Activated CD8-positive, alpha-beta T cell treated with anti-CD3 and anti-CD28 coated beads, Interleukin-2, amount 10 ng/mL, durations not matched to agents 7 days and 5 days (primary cell): ENCODE measurements around the gene FCHSD2. TPM values are rescaled to one million over a fixed set of nuclear protein-coding genes. Genes with fewer than 3 reads are reported as not detected.
A peak's percentile ranks its signal among the peaks of the same experiment; 100 is the strongest.
"Not testable (repeated sequence)": the region's sequence is repeated elsewhere in the genome, so short reads cannot be mapped to it uniquely, and the experiment has no call there.

Source experiments
- ATAC-seq: fragments of 150-1000 bp; cut with Tn5 transposase; one replicate; pipeline ENCODE4 v1.10.0; 2021; ENCODE audit warnings: moderate library complexity
- CTCF ChIA-PET: fragments of 350-600 bp; sonication (Branson Sonifier 250); formaldehyde crosslinking; loops from one replicate; lab custom pipeline; 2021; ENCODE audit warnings: antibody characterized with exemption; lab: Charles Lee
- POLR2A ChIA-PET: fragments of 350-600 bp; sonication (Branson Sonifier 250); formaldehyde crosslinking; loops from one replicate; lab custom pipeline; 2021; ENCODE audit warnings: antibody characterized with exemption; lab: Charles Lee
- DNase-seq: peaks from one replicate; pipeline ENCODE4 v3.0.0-alpha.2; 2020
- H3K27ac Mint-ChIP-seq: one replicate; pipeline ENCODE4 v1.8.0; 2021; ENCODE audit warnings: mild to moderate bottlenecking, mixed read lengths
- H3K27me3 Mint-ChIP-seq: one replicate; pipeline ENCODE4 v1.8.0; 2021; ENCODE audit warnings: low read depth, mixed read lengths
- H3K36me3 Mint-ChIP-seq: one replicate; pipeline ENCODE4 v1.8.0; 2021; ENCODE audit warnings: low read depth, mixed read lengths
- H3K4me1 Mint-ChIP-seq: one replicate; pipeline ENCODE4 v1.8.0; 2021; ENCODE audit warnings: low read depth, mixed read lengths
- H3K4me3 Mint-ChIP-seq: one replicate; pipeline ENCODE4 v1.8.0; 2021; ENCODE audit warnings: mild to moderate bottlenecking, mixed read lengths
- H3K9me3 Mint-ChIP-seq: one replicate; pipeline ENCODE4 v1.8.0; 2022; ENCODE audit warnings: mixed read lengths; ENCODE audit not compliant: insufficient read depth
- total RNA-seq, 2 experiments: library from RNA; stranded (reverse); gene quantifications; one replicate each; pipeline ENCODE4 v1.2.3, GENCODE V29; 2021

FCHSD2 gene
- total RNA-seq, 2 experiments from 2014 or later = 49.6 to 51.8 TPM

- ATAC-seq (no peak), DNase-seq (no peak)
- Mint-ChIP-seq H3K27me3 (no peaks in the 10 kb centered on the region), H3K9me3 (no peaks in the 10 kb centered on the region), H3K4me1 (peaks cover 39% of the 10 kb centered on the region), H3K4me3 (no peak overlapping the region), H3K36me3 (peaks cover 62% of the 10 kb centered on the region), H3K27ac (peak overlapping the region; percentile 7)
- ChIA-PET CTCF (interaction anchor here (0.6 to 1.4 kb wide), 3 partner anchors 11 to 100 kb away, joined by 3 to 5 read pairs (median 4); no protein-coding TSS in a partner anchor), POLR2A (no interaction called here)
Measured at GRCh38 chr11:72818971-72819370, 323.1 kb downstream of the FCHSD2 start.

GRCh38 chr11:72817966-72818365 lies 324.2 kb downstream of the FCHSD2 start:
- H3K27me3 Mint-ChIP-seq = no peaks in the 10 kb centered on the region
- CTCF ChIA-PET = interaction anchor here (1.4 kb wide), 1 partner anchor 12 kb away, joined by 4 read pairs; no protein-coding TSS in a partner anchor
- ATAC-seq (no peak), DNase-seq (no peak)
- H3K36me3 Mint-ChIP-seq = peaks cover 62% of the 10 kb centered on the region
- H3K9me3 Mint-ChIP-seq = no peaks in the 10 kb centered on the region
- no peak overlapping the region for H3K27ac Mint-ChIP-seq
- H3K4me1 Mint-ChIP-seq = peaks cover 37% of the 10 kb centered on the region
- H3K4me3 Mint-ChIP-seq = no peak overlapping the region
- POLR2A ChIA-PET = no interaction called here

GRCh38 chr11:72816404-72816990 lies 325.6 kb downstream of the FCHSD2 start:
- Mint-ChIP-seq H3K27ac (peak overlapping the region; percentile 99), H3K4me3 (peak overlapping the region; percentile 100), H3K27me3 (no peaks in the 10 kb centered on the region), H3K9me3 (no peaks in the 10 kb centered on the region), H3K36me3 (peaks cover 73% of the 10 kb centered on the region), H3K4me1 (peaks cover 44% of the 10 kb centered on the region)
- ChIA-PET CTCF (interaction anchor here (1.1 to 6.6 kb wide), 8 partner anchors 11 to 362 kb away, joined by 3 to 58 read pairs (median 8); partner anchors contain the start of genes FCHSD2 and STARD10), POLR2A (interaction anchor here (1.0 to 2.1 kb wide), 3 partner anchors 84 to 326 kb away, joined by 3 to 15 read pairs (median 6); partner anchors contain the start of gene FCHSD2)
- ATAC-seq = no peak
- DNase-seq = no peak

GRCh38 chr11:72815110-72815618 lies 327.0 kb downstream of the FCHSD2 start:
- Mint-ChIP-seq H3K9me3 (no peaks in the 10 kb centered on the region), H3K36me3 (peaks cover 70% of the 10 kb centered on the region), H3K4me1 (peaks cover 47% of the 10 kb centered on the region), H3K27me3 (no peaks in the 10 kb centered on the region), H3K27ac (peak overlapping the region; percentile 99), H3K4me3 (peak overlapping the region; percentile 100)
- ATAC-seq = no peak
- CTCF ChIA-PET = interaction anchor here (1.1 to 6.6 kb wide), 9 partner anchors 13 to 366 kb away, joined by 3 to 58 read pairs (median 7); partner anchors contain the start of gene STARD10
- DNase-seq = no peak
- POLR2A ChIA-PET = interaction anchor here (0.7 to 2.1 kb wide), 9 partner anchors 8 to 964 kb away, joined by 3 to 15 read pairs (median 3); partner anchors contain the start of genes FCHSD2 and STARD10

- peak within 1 kb of the TSS; percentile 99 for H3K27ac Mint-ChIP-seq
- peaks cover 50% of the 10 kb centered on the region for H3K4me1 Mint-ChIP-seq
- CTCF ChIA-PET = interaction anchor here (1.2 to 6.6 kb wide), 9 partner anchors 13 to 366 kb away, joined by 3 to 65 read pairs (median 7); partner anchors contain the start of genes FCHSD2 and STARD10
- no peaks in the 10 kb centered on the region for H3K27me3 Mint-ChIP-seq
- ATAC-seq (peak; percentile 74), DNase-seq (peak; percentile 88)
- no peaks in the 10 kb centered on the region for H3K9me3 Mint-ChIP-seq
- POLR2A ChIA-PET = interaction anchor here (0.6 to 2.1 kb wide), 8 partner anchors 13 to 733 kb away, joined by 3 to 15 read pairs (median 6); partner anchors contain the start of genes FCHSD2 and STARD10
- H3K4me3 Mint-ChIP-seq = peak within 1 kb of the TSS; percentile 100
- H3K36me3 Mint-ChIP-seq = peaks cover 70% of the 10 kb centered on the region
Measured at GRCh38 chr11:72814286-72815109, 327.6 kb downstream of the FCHSD2 start, which contains the start of gene ATG16L2. ATG16L2 (plus strand) TSS chr11:72814411; CDS start chr11:72814446, 35 bp downstream.

GRCh38 chr11:72813740-72814285 lies 328.3 kb downstream of the FCHSD2 start:
- Mint-ChIP-seq H3K4me1 (peaks cover 50% of the 10 kb centered on the region), H3K4me3 (peak overlapping the region; percentile 98), H3K27me3 (no peaks in the 10 kb centered on the region), H3K27ac (peak overlapping the region; percentile 97), H3K9me3 (no peaks in the 10 kb centered on the region), H3K36me3 (peaks cover 70% of the 10 kb centered on the region)
- POLR2A ChIA-PET = interaction anchor here (0.6 to 1.6 kb wide), 13 partner anchors 16 to 764 kb away, joined by 3 to 21 read pairs (median 4); partner anchors contain the start of genes FCHSD2 and STARD10
- CTCF ChIA-PET = interaction anchor here (0.6 to 6.6 kb wide), 18 partner anchors 8 to 364 kb away, joined by 3 to 65 read pairs (median 4); partner anchors contain the start of genes FCHSD2 and STARD10
- ATAC-seq (peak; percentile 69), DNase-seq (peak; percentile 83)

- CTCF ChIA-PET = interaction anchor here (0.6 to 6.6 kb wide), 22 partner anchors 8 to 365 kb away, joined by 3 to 65 read pairs (median 4); partner anchors contain the start of genes FCHSD2 and STARD10
- peaks cover 68% of the 10 kb centered on the region for H3K36me3 Mint-ChIP-seq
- DNase-seq (peak; percentile 82), ATAC-seq (peak; percentile 45)
- peak overlapping the region; percentile 97 for H3K27ac Mint-ChIP-seq
- H3K27me3 Mint-ChIP-seq = no peaks in the 10 kb centered on the region
- POLR2A ChIA-PET = interaction anchor here (0.6 to 1.6 kb wide), 10 partner anchors 16 to 765 kb away, joined by 3 to 21 read pairs (median 4); partner anchors contain the start of genes FCHSD2 and STARD10
- H3K4me3 Mint-ChIP-seq = peak overlapping the region; percentile 98
- no peaks in the 10 kb centered on the region for H3K9me3 Mint-ChIP-seq
- peaks cover 52% of the 10 kb centered on the region for H3K4me1 Mint-ChIP-seq
Measured at GRCh38 chr11:72812967-72813739, 329.0 kb downstream of the FCHSD2 start.

GRCh38 chr11:72812604-72812966 lies 329.5 kb downstream of the FCHSD2 start:
- Mint-ChIP-seq H3K36me3 (peaks cover 63% of the 10 kb centered on the region), H3K4me3 (peak overlapping the region; percentile 98)

GRCh38 chr11:72811686-72812085 lies 330.4 kb downstream of the FCHSD2 start:
- H3K36me3 Mint-ChIP-seq = peaks cover 59% of the 10 kb centered on the region
- not testable (repeated sequence) for ATAC-seq

More at GRCh38 chr11:72812604-72812966, 329.5 kb downstream of the FCHSD2 start:
- ChIA-PET CTCF (interaction anchor here (0.7 to 6.6 kb wide), 11 partner anchors 10 to 90 kb away, joined by 3 to 65 read pairs (median 7); partner anchors contain the start of gene STARD10), POLR2A (interaction anchor here (1.0 to 1.5 kb wide), 3 partner anchors 15 to 87 kb away, joined by 3 to 21 read pairs (median 13); partner anchors contain the start of gene STARD10)
- ATAC-seq (no peak), DNase-seq (no peak)
- H3K9me3 Mint-ChIP-seq = no peaks in the 10 kb centered on the region
- peak overlapping the region; percentile 97 for H3K27ac Mint-ChIP-seq
- H3K27me3 Mint-ChIP-seq = no peaks in the 10 kb centered on the region
- H3K4me1 Mint-ChIP-seq = peaks cover 52% of the 10 kb centered on the region

GRCh38 chr11:72808331-72808798 lies 333.8 kb downstream of the FCHSD2 start:
- ATAC-seq (no peak), DNase-seq (no peak)
- Mint-ChIP-seq H3K4me1 (peaks cover 40% of the 10 kb centered on the region), H3K27ac (no peak overlapping the region), H3K9me3 (no peaks in the 10 kb centered on the region), H3K27me3 (no peaks in the 10 kb centered on the region), H3K36me3 (peaks cover 45% of the 10 kb centered on the region), H3K4me3 (no peak overlapping the region)
- POLR2A ChIA-PET = no interaction called here
- CTCF ChIA-PET = interaction anchor here (0.6 to 1.8 kb wide), 4 partner anchors 16 to 830 kb away, joined by 3 to 5 read pairs (median 4); no protein-coding TSS in a partner anchor

More at GRCh38 chr11:72811686-72812085, 330.4 kb downstream of the FCHSD2 start:
- ChIA-PET CTCF (interaction anchor here (0.6 to 6.6 kb wide), 6 partner anchors 18 to 367 kb away, joined by 3 to 65 read pairs (median 6); partner anchors contain the start of gene STARD10), POLR2A (interaction anchor here (0.6 to 0.9 kb wide), 2 partner anchors 10 to 331 kb away, joined by 3 read pairs; partner anchors contain the start of gene FCHSD2)
- not testable (repeated sequence) for H3K9me3 Mint-ChIP-seq, DNase-seq, H3K27me3 Mint-ChIP-seq
- peak overlapping the region; percentile 68 for H3K4me3 Mint-ChIP-seq
- peak overlapping the region; percentile 29 for H3K27ac Mint-ChIP-seq
- H3K4me1 Mint-ChIP-seq = peaks cover 52% of the 10 kb centered on the region
